SK-N-SH treated with all-trans-retinoic acid at 6 μM for 48 hours (cell line): ENCODE results near the gene FHOD3.

ENCODE experiments used
- CSDC2 ChIP-seq: fragments of 250-450 bp; sonication (Bioruptor Pico); IDR thresholded peaks from 2 replicates; pipeline ENCODE4 v1.5.0; 2020; ENCODE audit warnings: mild to moderate bottlenecking, moderate library complexity
- CSRNP3 ChIP-seq: fragments of 250-450 bp; sonication (Bioruptor Pico); IDR thresholded peaks from 2 replicates; pipeline ENCODE4 v1.5.1; 2021; ENCODE audit warnings: mild to moderate bottlenecking, moderate library complexity
- ISL1 ChIP-seq: fragments of 250-450 bp; sonication (Bioruptor Pico); IDR thresholded peaks from 2 replicates; pipeline ENCODE4 v2.1.2; 2022; ENCODE audit warnings: mild to moderate bottlenecking, moderate library complexity
- PPARA ChIP-seq: fragments of 250-450 bp; sonication (Bioruptor Pico); IDR thresholded peaks from 2 replicates; pipeline ENCODE4 v1.5.0; 2020; ENCODE audit warnings: mild to moderate bottlenecking, borderline replicate concordance
- RARB ChIP-seq: fragments of 250-450 bp; sonication (Bioruptor Pico); IDR thresholded peaks from 2 replicates; pipeline ENCODE4 v1.8.0; 2021; ENCODE audit warnings: mild to moderate bottlenecking, moderate library complexity
- SNAI2 ChIP-seq: fragments of 250-450 bp; sonication (Bioruptor Pico); IDR thresholded peaks from 2 replicates; pipeline ENCODE4 v1.5.0; 2020; ENCODE audit warnings: mild to moderate bottlenecking, moderate library complexity
- TOX ChIP-seq: fragments of 250-450 bp; sonication (Bioruptor Pico); IDR thresholded peaks from 2 replicates; pipeline ENCODE4 v1.8.0; 2021; ENCODE audit warnings: mild to moderate bottlenecking, moderate library complexity, borderline replicate concordance
- TSHZ2 ChIP-seq: fragments of 250-450 bp; sonication (Bioruptor Pico); IDR thresholded peaks from 2 replicates; pipeline ENCODE4 v1.5.0; 2020; ENCODE audit warnings: mild to moderate bottlenecking, moderate library complexity
- ZFP3 ChIP-seq: fragments of 250-450 bp; sonication (Bioruptor Pico); IDR thresholded peaks from 2 replicates; pipeline ENCODE4 v1.5.0; 2020; ENCODE audit warnings: mild to moderate bottlenecking, moderate library complexity
- ZNF70 ChIP-seq: fragments of 450-650 bp; formaldehyde crosslinking; IDR thresholded peaks from 2 replicates; pipeline ENCODE4 v1.5.0; 2020; ENCODE audit warnings: mild to moderate bottlenecking, moderate library complexity
- TF ChIP-seq, protein P1 (sequence below): fragments of 250-450 bp; sonication (Bioruptor Pico); IDR thresholded peaks from 2 replicates; pipeline ENCODE4 v1.8.0; 2020; ENCODE audit warnings: mild to moderate bottlenecking, moderate library complexity, borderline replicate concordance
- TF ChIP-seq, protein P2 (sequence below): fragments of 250-450 bp; sonication (Bioruptor Pico); IDR thresholded peaks from 2 replicates; pipeline ENCODE4 v1.5.1; 2020; ENCODE audit warnings: low read depth, mild to moderate bottlenecking, moderate library complexity

DNA sequence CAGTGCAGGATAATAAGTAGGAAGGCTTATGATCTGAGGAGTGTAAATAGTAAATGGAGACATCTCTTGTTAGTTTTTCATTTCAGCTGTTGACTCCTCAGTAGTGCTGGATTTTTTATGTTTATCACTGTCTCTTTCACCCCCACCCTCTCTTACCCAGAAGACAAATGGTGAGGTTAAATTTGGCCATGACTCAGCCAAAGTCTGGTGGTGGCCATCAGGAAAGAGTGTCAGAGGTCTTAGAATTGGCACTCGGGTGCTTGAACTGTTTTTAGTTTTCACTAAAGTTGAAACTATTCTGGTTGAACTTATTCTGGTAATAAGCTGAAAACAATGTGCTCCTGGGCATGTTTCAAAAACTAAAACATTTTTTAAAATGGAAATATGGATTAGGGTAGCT is 123.3 kb downstream of the FHOD3 start:
- TF ChIP-seq PPARA (CRISPR knock-in tag) (no peak), ZNF70 (no peak), ISL1 (CRISPR knock-in tag) (no peak), SNAI2 (CRISPR knock-in tag) (no peak), RARB (CRISPR knock-in tag) (no peak), TOX (no peak), TSHZ2 (no peak), CSRNP3 (no peak), CSDC2 (CRISPR knock-in tag) (no peak), ZFP3 (CRISPR knock-in tag) (no peak)
- TF ChIP-seq, protein P1, sequence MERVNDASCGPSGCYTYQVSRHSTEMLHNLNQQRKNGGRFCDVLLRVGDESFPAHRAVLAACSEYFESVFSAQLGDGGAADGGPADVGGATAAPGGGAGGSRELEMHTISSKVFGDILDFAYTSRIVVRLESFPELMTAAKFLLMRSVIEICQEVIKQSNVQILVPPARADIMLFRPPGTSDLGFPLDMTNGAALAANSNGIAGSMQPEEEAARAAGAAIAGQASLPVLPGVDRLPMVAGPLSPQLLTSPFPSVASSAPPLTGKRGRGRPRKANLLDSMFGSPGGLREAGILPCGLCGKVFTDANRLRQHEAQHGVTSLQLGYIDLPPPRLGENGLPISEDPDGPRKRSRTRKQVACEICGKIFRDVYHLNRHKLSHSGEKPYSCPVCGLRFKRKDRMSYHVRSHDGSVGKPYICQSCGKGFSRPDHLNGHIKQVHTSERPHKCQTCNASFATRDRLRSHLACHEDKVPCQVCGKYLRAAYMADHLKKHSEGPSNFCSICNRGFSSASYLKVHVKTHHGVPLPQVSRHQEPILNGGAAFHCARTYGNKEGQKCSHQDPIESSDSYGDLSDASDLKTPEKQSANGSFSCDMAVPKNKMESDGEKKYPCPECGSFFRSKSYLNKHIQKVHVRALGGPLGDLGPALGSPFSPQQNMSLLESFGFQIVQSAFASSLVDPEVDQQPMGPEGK (CRISPR knock-in tag) = no peak
- TF ChIP-seq, protein P2, sequence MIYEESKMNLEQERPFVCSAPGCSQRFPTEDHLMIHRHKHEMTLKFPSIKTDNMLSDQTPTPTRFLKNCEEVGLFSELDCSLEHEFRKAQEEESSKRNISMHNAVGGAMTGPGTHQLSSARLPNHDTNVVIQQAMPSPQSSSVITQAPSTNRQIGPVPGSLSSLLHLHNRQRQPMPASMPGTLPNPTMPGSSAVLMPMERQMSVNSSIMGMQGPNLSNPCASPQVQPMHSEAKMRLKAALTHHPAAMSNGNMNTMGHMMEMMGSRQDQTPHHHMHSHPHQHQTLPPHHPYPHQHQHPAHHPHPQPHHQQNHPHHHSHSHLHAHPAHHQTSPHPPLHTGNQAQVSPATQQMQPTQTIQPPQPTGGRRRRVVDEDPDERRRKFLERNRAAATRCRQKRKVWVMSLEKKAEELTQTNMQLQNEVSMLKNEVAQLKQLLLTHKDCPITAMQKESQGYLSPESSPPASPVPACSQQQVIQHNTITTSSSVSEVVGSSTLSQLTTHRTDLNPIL = no peak
